Measurements from ENCODE around the gene R3HDML. TPM values are rescaled to one million over a fixed set of nuclear protein-coding genes. Genes with fewer than 3 reads are reported as not detected.

Gene R3HDML
- total and polyA plus RNA-seq, 2 of the 13 experiments (the other 11 are each of a cell fraction or from before 2014, with no cell fraction given) = not detected

DNA sequence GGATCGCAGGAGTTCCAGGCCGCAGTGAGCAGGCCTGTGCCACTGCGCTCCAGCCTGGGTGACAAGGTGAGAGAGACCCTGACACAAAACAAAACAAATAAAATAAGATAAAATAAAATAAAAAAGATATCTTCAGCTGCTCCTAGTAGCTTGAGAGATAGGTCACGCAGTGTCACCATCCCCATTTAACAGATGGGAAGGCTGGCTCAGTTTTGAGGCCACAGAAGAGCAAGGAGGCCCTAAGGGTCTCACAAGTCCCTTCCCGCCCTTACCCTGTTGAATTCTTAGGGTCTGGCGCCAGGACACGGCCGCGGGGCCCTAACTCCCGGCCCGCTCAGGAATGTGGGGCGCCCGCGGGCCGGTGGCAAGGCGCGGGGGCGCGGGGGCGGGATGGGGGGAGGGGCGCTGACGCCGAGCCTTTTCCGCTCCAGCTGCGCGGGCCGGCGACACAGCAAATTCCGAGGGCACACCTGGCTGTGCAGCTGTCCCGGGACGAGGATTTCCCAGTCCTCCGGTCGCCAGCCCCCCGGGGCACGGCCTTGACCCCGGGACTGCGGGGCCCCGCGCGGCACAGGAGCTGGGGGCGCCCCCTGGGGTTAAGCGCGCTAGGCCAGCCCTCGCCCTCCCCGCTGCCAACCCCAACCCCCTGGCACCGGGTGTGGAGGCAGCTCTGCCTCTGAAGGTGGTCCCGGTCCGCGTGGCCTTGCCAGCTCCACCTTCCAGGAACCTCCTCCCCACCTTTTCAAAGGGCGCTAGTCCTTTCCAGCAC, 10.3 kb upstream of the R3HDML start (continued):
- TF ChIP-seq HDAC2 (CRISPR knock-in tag; IDR thresholded peaks at IDR 0.05) = 0 out of 2 replicates have a peak, but pooled peaks have one; percentile 39
- TF ChIP-seq, protein P1, sequence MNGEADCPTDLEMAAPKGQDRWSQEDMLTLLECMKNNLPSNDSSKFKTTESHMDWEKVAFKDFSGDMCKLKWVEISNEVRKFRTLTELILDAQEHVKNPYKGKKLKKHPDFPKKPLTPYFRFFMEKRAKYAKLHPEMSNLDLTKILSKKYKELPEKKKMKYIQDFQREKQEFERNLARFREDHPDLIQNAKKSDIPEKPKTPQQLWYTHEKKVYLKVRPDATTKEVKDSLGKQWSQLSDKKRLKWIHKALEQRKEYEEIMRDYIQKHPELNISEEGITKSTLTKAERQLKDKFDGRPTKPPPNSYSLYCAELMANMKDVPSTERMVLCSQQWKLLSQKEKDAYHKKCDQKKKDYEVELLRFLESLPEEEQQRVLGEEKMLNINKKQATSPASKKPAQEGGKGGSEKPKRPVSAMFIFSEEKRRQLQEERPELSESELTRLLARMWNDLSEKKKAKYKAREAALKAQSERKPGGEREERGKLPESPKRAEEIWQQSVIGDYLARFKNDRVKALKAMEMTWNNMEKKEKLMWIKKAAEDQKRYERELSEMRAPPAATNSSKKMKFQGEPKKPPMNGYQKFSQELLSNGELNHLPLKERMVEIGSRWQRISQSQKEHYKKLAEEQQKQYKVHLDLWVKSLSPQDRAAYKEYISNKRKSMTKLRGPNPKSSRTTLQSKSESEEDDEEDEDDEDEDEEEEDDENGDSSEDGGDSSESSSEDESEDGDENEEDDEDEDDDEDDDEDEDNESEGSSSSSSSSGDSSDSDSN (CRISPR knock-in tag; IDR thresholded peaks at IDR 0.05) = 0 out of 2 replicates have a peak, but pooled peaks have one; percentile 39
- no peak for TF ChIP-seq ZNF205 (CRISPR knock-in tag; IDR thresholded peaks at IDR 0.05)
- peak; percentile 67 for TF ChIP-seq CTCF (CRISPR knock-in tag; IDR thresholded peaks at IDR 0.05)
- no peak for TF ChIP-seq FOSL1 (CRISPR knock-in tag; IDR thresholded peaks at IDR 0.05; ENCODE audit: borderline replicate concordance)
- TF ChIP-seq, protein P2, sequence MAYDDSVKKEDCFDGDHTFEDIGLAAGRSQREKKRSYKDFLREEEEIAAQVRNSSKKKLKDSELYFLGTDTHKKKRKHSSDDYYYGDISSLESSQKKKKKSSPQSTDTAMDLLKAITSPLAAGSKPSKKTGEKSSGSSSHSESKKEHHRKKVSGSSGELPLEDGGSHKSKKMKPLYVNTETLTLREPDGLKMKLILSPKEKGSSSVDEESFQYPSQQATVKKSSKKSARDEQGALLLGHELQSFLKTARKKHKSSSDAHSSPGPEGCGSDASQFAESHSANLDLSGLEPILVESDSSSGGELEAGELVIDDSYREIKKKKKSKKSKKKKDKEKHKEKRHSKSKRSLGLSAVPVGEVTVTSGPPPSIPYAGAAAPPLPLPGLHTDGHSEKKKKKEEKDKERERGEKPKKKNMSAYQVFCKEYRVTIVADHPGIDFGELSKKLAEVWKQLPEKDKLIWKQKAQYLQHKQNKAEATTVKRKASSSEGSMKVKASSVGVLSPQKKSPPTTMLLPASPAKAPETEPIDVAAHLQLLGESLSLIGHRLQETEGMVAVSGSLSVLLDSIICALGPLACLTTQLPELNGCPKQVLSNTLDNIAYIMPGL (CRISPR knock-in tag; IDR thresholded peaks at IDR 0.05; ENCODE audit: borderline replicate concordance in 1 of 2, low read depth in 1 of 2) = peak in 1 of 2 experiments; percentile 44; a peak in 1 of 4 replicates
- no peak for TF ChIP-seq NFE2 (CRISPR knock-in tag; IDR thresholded peaks at IDR 0.05)
- TF ChIP-seq GABPB1 (CRISPR knock-in tag; IDR thresholded peaks at IDR 0.05) = peak; percentile 68; the same call in 1 of the 2 replicates
- no peak for TF ChIP-seq HBP1 (CRISPR knock-in tag; IDR thresholded peaks at IDR 0.05; ENCODE audit: low read depth)
- TF ChIP-seq ARNT2 (CRISPR knock-in tag; IDR thresholded peaks at IDR 0.05; ENCODE audit: low read depth) = no peak
- no peak for TF ChIP-seq CENPX (CRISPR knock-in tag; IDR thresholded peaks at IDR 0.05)
- TF ChIP-seq ZNF609 (CRISPR knock-in tag; IDR thresholded peaks at IDR 0.05; ENCODE audit: borderline replicate concordance) = 0 out of 2 replicates have a peak, but pooled peaks have one; percentile 63
- TF ChIP-seq, protein P3, sequence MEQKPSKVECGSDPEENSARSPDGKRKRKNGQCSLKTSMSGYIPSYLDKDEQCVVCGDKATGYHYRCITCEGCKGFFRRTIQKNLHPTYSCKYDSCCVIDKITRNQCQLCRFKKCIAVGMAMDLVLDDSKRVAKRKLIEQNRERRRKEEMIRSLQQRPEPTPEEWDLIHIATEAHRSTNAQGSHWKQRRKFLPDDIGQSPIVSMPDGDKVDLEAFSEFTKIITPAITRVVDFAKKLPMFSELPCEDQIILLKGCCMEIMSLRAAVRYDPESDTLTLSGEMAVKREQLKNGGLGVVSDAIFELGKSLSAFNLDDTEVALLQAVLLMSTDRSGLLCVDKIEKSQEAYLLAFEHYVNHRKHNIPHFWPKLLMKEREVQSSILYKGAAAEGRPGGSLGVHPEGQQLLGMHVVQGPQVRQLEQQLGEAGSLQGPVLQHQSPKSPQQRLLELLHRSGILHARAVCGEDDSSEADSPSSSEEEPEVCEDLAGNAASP (CRISPR knock-in tag; IDR thresholded peaks at IDR 0.05; ENCODE audit: borderline replicate concordance) = no peak

Measured in HepG2 (cell line).